ENCODE measurements around the gene ATP8B1. TPM values are rescaled to one million over a fixed set of nuclear protein-coding genes. Genes with fewer than 3 reads are reported as not detected.

ATP8B1 gene
- total RNA-seq, 2 donors from 2014 or later, result 6.0 to 13.0 TPM

GRCh38 chr18:57759650-57760049 lies 43.5 kb downstream of the ATP8B1 start:
- Histone ChIP-seq H3K36me3 (no peaks in the 10 kb centered on the region), H3K27me3 (no peaks in the 10 kb centered on the region), H3K4me3 (no peak overlapping the region), H3K4me1 (no peaks in the 10 kb centered on the region), H3K27ac (no peak overlapping the region), H3K9me3 (no peaks in the 10 kb centered on the region)
- no peak for TF ChIP-seq CTCF (IDR thresholded peaks at IDR 0.05)
- DNase-seq (ENCODE audit: low spot score), result no peak

GRCh38 chr18:57755473-57756067 lies 47.5 kb downstream of the ATP8B1 start:
- no peaks in the 10 kb centered on the region for H3K4me1 ChIP-seq
- no peaks in the 10 kb centered on the region for H3K36me3 ChIP-seq
- no peaks in the 10 kb centered on the region for H3K27me3 ChIP-seq
- H3K9me3 ChIP-seq, result no peaks in the 10 kb centered on the region
- H3K27ac ChIP-seq, result no peak overlapping the region
- TF ChIP-seq CTCF (IDR thresholded peaks at IDR 0.05), result no peak
- no peak overlapping the region for H3K4me3 ChIP-seq
- DNase-seq (ENCODE audit: low spot score), result no peak

- H3K4me3 ChIP-seq, result no peak overlapping the region
- H3K9me3 ChIP-seq, result no peaks in the 10 kb centered on the region
Observed at GRCh38 chr18:57754577-57755338, 48.4 kb downstream of the ATP8B1 start.

GRCh38 chr18:57753063-57753462 lies 50.1 kb downstream of the ATP8B1 start:
- H3K27ac ChIP-seq, result no peak overlapping the region
- H3K27me3 ChIP-seq, result no peaks in the 10 kb centered on the region
- H3K9me3 ChIP-seq, result no peaks in the 10 kb centered on the region
- no peak overlapping the region for H3K4me3 ChIP-seq
- no peaks in the 10 kb centered on the region for H3K4me1 ChIP-seq
- DNase-seq (ENCODE audit: low spot score), result no peak
- H3K36me3 ChIP-seq, result no peaks in the 10 kb centered on the region
- no peak for TF ChIP-seq CTCF (IDR thresholded peaks at IDR 0.05)

More at GRCh38 chr18:57754577-57755338, 48.4 kb downstream of the ATP8B1 start:
- Histone ChIP-seq H3K27me3 (no peaks in the 10 kb centered on the region), H3K36me3 (no peaks in the 10 kb centered on the region), H3K4me1 (no peaks in the 10 kb centered on the region), H3K27ac (no peak overlapping the region)
- TF ChIP-seq CTCF (IDR thresholded peaks at IDR 0.05), result no peak
- no peak for DNase-seq (ENCODE audit: low spot score)

GRCh38 chr18:57749604-57749970 lies 53.5 kb downstream of the ATP8B1 start:
- H3K27me3 ChIP-seq, result no peaks in the 10 kb centered on the region
- H3K27ac ChIP-seq, result no peak overlapping the region
- no peaks in the 10 kb centered on the region for H3K36me3 ChIP-seq
- TF ChIP-seq CTCF (IDR thresholded peaks at IDR 0.05), result no peak
- peaks cover 0 to 7% of the 10 kb centered on the region in 2 donors for H3K4me1 ChIP-seq
- no peak overlapping the region for H3K4me3 ChIP-seq
- no peaks in the 10 kb centered on the region for H3K9me3 ChIP-seq
- no peak for DNase-seq (ENCODE audit: low spot score)
